GM21528 (cell line): Measurements from ENCODE around the gene ZNF532.

ENCODE experiments used
- ATAC-seq: cut with Tn5 transposase; IDR thresholded peaks from one replicate; pipeline ENCODE4 v1.9.1; 2021; ENCODE audit warnings: mild to moderate bottlenecking, moderate library complexity; ENCODE audit not compliant: unreplicated experiment, low FRiP score

The ZNF532 gene

DNA sequence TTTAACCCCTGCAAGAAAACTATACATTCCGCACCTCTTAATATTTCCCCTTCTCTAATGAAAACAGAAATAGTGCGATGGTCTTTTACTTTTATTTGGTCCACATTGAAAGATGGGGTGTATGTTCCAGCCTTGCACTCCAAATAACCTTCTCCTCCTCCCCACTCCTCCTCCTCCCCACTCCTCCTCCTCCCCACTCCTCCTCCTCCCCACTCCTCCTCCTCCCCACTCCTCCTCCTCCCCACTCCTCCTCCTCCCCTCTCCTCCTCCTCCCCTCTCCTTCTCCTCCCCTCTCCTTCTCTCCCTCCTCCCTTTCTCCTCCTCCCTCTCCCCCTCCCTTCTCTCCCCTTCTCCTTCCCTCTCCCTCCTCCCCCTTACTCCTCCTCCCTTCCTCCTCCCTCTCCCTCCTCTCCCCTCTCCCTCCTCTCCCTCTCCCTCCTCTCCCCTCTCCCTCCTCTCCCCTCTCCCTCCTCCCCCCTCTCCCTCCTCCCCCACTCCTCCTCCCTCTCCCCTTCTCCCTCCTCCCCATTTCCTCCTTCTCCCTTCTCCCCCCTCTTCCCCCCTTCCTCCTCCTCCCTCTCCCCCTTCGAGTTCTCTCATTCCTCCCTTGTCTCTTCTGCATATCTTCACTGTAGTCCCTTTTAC lies 70.4 kb downstream of the ZNF532 start:
- ATAC-seq = no peak

DNA sequence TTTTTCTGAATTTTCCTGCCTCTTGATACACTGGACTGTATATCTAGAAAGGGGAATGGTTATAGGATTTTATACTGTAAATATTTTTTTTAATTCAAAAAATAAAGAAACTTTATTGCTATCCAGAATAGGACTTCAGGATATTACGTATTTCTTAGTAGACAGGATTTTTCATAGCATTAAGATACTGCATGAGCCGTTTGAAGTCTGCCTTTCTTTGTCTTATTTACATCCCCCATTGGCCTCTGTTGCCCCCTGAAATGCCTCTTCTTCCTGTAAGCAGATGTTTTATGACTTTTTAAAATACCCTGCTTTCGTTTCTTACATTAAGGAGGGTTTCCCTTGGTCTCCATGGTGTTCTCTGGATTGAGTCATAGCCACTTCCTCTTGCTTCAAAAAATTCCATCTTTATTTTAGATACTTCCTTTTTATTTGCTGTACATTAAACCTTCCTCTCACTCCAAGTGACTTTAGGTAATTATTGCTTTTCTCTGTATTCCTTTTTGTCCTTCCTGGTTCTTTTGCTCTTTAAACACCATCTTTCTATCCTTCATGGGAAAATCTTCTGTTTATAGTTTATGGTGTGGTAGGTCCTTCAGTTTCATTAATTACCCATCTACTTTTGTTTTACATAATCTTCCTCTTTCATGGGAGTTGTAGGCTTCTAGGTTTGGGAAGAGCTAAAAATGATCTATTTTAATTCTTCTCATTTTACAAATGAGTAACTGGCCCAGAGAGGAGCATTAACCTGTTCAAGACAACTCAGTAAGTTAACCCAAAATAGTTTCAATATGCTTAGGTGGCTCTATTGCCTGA lies 72.6 kb downstream of the ZNF532 start:
- ATAC-seq = no peak

DNA sequence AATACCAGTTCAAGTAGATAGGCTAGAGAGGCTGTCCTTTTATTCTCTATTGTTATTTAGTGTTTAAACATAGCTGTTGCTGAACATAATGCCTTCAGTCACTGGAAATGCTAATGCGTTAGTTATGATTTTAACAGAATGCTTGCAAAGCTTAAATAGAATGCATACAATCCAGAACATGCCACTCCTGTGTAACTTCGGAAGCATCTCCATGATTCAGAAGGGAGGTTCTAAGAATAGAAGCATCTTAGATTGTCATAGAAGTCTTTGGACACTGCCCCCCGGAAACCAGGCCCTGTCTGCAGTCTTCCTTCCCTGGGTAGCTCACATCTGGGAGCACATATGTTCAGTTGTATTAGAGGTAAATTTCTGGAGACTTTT lies 73.2 kb downstream of the ZNF532 start:
- ATAC-seq = no peak

DNA sequence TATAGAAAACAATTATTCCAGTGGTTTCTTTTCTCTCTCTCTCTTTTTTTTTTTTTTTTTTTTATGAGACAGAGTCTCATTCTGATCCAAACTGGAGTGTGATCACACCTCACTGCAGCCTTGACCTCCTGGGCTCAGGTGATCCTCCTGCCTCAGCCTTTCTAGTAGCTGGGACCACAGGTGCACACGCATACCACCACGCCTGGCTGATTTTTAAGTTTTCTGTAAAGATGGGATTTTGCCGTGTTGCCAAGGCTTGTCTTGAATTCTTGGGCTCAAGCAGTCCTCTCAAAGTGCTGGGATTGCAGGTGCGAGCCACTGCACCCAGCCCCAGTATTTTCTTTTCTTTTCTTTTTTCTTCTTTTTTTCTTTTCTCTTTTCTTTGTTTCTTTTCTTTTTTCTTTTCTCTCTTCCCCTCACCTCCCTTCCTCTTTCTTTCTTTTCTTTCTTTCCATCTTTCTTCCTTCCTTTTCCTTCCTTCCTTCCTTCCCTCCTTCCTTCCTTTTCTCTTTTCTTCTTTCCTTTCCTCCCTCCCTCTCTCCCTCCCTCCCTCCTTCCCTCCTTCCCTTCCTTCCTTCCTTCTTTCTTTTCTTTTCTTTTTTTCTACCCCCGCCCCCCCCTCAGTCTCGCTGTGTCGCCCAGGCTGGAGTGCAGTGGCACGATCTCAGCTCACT lies 76.9 kb downstream of the ZNF532 start:
- ATAC-seq = no peak

DNA sequence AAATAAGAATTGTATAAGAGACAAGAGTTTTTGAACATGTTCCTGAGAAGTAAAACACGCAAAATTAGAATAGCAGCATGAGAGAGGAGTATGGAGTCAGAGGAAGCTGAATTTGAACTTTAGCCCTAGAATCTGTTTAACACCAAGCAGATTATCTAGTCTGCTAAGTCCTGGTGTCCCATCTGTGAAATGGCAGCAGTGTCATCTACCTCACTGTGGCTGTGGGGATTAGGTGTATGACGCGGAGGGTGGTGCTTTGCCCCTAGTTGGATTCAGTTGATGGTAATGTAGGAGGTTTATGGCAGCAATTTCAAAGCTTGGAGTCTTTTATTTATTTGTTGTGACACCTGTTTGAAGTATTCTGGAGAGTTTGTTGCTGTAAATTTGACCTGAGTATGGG lies 79.2 kb downstream of the ZNF532 start:
- ATAC-seq = no peak

DNA sequence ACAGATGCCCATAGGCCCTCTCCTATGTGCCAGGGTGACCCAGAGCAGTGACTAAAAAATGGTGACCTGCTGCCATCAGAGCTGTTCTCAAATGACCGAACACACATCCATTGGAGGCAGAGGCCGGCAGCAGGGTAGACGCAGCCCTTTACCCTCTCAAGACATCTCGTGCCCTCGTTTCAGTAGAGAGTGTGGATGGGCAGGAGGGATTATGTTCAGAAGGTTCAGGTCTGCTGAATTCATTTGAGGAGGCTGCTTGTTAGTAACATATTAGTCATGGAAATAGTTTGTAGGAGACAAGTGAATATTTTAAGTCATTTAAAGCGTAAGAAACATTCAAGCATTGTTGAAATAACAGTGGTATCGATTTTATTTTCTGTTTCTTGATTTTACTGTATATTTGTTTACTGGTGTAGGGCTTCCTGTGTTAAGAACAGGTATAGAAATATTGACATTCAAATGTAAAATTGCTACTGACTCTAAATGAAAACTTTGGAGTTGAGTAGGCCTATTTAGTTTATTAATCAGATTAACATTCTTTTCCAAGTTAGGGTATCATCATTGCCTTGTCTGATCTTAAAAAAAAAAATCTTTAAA lies 82.6 kb downstream of the ZNF532 start:
- ATAC-seq = no peak

DNA sequence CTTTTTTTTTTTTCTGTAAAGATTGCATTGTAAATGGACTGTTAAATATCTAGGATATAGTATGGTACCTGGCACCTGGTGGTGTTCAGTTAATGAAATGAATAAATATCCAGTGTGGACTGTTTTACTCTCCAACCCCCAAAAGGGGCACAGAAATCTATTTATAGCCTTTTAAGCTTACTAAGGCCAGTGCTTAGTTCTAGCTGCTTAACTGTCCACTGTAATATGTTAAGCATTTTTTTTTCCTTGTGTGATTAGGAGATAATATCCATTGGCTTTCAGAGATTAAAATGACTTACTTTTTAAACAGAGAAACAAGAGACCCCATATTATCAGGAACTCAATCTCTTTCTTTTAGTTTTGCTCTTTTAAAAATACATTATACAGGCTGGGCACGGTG lies 84.4 kb downstream of the ZNF532 start:
- no peak for ATAC-seq

DNA sequence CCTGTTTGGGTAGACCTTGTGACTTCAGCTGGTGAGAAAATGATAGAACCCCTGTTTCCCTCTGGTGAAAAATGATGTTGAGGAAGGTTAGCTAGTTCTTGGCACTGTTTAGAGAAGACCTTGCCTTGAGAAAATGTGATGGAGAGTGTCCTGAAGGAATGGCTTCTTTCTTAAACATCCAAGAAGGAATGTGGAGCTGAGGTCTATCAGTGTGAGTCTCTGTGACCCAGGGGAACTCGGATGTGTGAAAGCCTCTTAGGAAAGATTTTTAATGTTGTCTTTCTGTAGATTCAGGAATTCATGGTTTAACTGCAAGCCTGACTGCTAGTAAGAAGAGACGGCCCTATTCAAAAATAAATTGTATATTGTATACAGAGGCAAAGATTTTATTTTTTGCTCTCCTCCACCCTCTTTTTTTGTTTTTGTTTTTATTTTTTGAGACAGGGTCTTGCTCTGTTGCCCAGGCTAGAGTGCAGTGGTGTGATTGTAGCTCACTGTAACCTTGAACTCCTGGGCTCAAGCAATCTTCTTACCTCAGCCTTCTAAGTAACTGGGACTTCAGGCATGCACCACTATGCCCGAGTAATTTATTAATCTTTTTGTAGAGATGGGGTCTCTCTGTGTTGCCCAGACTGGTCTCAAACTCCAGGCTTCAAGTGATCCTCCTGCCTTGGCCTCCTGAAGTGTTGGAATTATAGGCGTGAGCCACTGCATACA lies 87.5 kb downstream of the ZNF532 start:
- ATAC-seq = no peak

DNA sequence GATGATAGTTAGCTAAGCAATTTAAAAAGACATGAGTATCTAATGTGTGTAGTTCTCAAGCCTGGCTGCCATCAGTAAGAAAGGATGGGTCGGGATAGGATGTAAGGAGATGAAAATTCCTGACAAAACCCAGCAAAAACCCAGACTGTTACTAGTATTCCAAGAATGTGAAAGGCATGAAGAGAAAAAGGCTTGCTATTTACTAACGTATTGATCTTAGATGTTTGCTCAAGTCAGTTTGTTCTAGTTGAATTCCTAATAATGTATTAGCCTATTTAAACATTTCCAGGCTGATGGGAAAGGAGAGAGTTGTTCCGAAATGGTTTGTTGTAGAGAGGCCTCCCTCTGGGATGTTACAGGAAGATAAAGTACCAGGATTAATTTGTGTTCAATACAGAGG lies 88.2 kb downstream of the ZNF532 start:
- ATAC-seq = no peak

DNA sequence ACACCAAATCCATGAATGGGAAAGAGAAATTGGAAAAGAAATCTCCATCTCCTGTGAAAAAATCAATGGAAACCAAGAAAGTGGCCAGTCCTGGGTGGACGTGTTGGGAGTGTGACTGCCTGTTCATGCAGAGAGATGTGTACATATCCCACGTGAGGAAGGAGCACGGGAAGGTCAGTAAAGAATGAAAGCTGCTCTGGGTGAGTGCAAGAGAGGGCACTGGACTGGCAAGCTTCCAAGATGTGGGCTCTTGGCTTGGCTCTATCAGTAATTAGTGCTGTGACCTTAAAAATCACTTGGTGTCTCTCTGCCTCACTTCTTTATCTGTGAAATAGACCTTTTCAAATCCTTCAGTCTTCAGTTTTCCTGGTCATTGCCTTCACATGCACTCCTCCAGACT lies 89.0 kb downstream of the ZNF532 start:
- no peak for ATAC-seq

DNA sequence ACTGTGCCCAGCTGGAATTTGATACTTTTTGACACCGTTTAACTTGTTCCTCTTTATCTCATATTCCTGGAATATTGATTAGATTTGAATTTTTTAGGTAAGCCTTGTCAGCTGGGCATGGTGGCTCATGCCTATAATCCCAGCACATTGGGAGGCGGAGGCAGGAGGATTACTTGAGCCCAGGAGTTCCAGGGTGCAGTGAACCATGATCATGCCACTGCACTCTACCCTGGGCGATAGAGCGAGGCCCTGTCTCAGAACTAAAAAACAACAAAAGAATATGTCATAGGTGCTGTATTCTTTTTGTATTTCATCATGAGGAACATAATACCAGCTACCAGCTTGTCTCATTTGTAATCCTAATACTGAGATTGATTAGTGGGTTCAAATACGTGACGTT lies 90.3 kb downstream of the ZNF532 start:
- ATAC-seq = no peak

DNA sequence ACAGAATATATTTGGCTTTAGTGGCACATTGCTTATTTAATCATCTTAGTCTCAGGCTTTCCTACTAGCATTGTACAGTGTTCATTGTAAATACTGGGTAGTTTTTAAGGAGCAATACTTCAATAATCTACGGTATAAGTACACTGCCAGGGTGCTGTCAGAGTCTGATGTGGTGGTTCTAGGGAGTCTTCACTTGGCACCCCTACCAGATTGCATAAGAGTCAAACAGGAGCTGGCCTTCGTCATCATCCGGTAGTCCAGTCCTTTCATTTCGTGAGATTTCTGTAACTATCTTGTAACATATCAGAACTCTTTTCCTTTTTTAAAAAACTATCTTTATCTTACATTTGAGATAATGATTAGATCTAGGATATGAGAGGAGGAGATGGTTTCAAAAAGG lies 91.1 kb downstream of the ZNF532 start:
- no peak for ATAC-seq

DNA sequence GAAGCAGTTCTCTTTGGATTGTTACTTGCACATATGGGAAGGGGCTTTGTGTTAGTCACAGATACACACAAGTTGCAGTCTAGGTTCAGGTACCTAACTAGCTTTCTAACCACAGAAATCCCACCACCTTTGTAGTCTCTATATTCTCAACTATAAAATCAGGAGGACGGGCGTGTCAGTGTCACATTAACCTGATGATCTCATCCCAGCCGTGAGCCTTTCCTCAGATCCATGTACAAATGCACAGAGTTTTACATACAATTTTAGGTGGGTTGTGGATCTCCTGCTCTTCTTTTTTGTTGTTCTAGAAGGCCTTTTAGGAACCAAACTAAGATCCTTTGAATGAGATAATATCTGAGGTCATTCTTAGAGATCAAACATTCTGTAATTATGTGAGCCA lies 94.0 kb downstream of the ZNF532 start:
- no peak for ATAC-seq

DNA sequence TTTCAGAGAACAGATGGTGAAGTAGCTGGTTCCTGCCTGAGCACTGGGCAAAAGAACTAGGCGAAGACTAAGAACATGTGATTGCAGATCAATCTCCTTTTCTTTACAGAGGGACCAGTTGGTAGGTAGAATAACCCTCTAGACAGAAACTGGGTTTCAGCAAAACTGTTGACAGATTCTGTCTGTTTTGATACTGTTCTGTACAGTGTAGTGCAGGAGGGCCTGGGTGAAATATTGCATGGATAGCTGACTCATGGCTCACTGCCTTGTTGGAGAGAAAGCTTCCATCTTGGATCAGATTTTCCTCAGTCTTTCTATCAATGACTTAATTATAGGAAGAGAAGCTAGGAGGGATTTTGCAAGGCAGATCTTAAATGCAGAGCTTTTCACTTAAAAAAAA lies 95.8 kb downstream of the ZNF532 start:
- no peak for ATAC-seq

DNA sequence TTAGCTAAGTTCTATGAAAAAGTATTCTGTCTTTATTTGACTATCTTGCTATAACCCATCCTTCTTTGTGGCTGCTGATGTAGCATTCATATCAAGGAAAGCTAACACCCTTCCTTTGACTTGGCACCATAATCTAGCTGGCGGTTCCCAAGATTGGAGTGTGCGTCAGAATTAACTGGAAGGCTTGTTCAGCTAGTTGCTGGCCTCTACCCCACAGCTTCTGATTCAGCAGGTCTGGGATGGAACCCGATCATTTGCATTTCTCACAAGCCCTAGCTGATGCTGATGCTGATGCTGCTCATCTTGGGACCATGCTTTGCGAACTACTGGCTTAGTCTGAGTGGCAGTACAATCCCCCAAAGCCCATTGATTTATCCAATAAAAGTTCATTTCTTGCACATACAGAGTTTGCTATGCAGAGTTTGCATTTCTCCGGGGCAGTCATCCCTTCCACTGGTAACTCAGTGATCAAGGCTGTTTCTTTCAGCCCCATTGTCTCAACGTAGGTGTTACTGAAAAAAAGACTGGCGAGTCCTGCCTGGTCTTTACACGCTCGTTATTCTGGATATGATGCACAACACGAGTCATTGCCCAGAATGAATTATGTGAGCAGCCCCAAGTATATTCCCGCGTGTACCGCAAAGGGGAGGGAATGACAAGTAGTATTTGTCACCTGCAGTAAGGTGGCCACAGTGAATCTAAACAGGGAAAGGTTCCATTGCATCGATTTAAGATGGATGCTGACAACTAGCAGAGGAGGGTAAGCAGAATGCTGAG lies 96.5 kb downstream of the ZNF532 start:
- ATAC-seq = no peak

DNA sequence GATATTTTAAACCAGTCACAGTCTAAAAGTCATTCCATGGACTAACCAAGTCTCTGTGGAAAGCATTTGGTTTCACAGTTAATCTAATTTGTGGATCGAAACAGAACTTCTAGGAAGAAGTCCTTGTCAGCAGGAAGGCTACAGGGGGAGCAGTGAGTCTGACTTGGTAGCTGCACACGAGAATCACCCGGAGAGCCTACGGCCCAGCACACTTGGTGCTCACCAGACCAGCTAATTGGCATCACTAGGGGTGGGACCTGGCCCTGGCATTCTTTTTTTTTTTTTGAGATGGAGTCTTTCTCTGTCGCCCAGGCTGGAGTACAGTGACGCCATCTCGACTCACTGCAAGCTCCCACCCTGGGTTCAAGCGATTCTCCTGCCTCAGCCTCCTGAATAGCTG lies 97.7 kb downstream of the ZNF532 start:
- ATAC-seq = no peak

DNA sequence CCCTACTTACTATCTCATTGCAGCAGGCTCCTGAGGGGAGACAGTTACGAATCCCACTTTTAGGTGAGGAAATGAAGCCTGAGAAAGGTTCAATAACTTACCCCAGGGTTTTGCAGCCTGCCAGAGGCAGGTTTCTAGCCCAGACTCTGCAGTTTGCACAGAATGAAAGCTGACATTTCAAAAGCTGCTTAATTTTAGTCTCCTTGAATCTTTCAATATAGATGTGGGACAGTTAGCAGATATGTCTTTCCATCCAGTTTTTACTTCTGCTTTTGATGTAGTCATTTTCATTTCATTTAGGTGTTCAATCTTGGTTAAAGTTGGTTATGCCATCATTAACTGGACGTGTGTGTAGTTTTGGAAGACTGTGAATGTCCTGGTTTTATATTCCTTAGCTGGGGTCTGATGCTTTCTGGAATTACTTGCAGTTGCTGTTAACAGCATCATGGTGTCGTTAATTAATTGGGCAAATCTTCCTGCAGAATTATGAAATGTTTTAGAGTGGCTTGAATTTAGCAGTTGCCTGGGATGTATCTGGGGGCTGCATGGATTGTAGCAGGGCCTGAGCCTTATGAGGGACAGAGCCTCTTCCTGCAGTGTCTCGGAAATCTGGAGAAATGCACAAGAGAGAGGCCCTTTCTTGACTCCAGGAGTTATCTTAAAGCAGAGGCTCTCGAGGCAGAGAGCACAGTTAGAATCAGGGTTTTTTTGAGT lies 100.8 kb downstream of the ZNF532 start:
- no peak for ATAC-seq

DNA sequence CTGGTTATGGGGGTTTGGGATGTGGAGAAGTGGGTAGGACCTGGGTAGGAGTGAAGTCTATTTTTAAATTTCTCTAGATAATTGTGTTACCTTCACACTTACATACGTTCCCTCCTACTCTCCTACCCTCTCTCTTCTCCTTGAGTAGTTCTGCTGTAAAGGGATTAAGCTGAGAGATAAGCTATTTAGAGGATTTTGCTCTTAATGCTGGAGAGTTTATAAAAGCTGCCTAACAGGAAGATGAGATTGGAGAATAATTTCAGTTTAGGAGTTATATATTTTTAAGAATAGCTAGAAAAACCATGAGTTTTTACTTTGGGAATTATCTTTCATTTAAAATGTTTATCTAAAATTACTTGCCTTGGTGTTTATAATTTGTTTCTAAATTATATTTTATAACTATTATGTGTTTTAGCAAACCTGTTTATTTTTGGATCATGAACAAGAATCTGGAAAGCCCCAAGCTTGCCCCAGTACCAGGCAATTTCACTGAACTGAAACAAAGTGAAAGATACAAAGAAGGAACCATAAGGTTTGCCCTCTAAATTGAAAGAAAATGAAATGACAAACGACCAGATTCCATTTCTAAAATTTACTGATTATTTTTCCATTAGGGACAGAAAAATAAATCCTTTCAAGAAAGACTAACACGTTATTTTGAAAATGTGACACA lies 101.5 kb downstream of the ZNF532 start:
- ATAC-seq = no peak

DNA sequence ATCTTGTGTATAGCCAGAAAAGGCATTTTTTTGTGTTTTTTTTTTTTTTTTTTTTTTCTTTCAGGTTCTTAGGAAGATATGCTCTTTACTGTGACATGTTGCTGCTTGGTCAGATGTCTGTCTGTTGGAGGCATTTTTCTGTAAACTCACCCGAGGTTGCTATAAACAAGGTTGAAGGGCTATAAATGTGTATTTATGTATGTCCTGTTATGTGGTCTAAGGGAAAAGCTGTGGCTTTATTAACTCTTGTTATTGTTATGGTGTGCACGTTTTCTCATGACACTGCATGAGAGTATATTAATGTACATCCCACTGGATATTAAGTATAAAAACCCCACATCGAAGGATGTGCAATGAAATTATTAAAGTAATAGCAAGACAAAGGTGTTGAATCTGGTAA lies 102.0 kb downstream of the ZNF532 start:
- ATAC-seq = no peak
